ENCODE measurements around the gene IMMT.

The IMMT gene

DNA sequence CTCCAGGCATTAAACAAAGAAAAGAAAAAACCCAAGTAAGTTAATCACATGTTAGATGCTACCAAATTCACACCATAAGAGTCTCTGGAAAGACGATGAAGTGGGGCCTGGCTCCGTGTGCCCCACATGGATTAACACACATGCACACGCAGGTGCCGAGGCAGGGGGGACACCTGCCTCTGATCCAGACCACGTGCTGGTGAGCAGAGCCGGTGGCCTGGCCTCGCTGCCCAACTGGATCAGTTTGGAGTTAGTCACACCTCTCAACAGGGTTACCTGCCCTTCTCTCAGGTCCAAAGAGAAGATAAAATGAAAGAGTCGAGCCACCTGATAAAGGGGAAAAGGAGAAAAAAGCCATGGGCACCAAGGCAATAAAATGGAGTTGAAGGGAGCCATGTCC, 44.5 kb upstream of the IMMT start:
- Histone ChIP-seq H3K36me3 (no peaks in the 10 kb centered on the region), H3K4me3 (ENCODE audit: low read depth, low read length) (no peak overlapping the region), H3K9me3 (no peaks in the 10 kb centered on the region), H3K27me3 (no peaks in the 10 kb centered on the region), H3K4me1 (no peaks in the 10 kb centered on the region)
- TF ChIP-seq, protein P1, sequence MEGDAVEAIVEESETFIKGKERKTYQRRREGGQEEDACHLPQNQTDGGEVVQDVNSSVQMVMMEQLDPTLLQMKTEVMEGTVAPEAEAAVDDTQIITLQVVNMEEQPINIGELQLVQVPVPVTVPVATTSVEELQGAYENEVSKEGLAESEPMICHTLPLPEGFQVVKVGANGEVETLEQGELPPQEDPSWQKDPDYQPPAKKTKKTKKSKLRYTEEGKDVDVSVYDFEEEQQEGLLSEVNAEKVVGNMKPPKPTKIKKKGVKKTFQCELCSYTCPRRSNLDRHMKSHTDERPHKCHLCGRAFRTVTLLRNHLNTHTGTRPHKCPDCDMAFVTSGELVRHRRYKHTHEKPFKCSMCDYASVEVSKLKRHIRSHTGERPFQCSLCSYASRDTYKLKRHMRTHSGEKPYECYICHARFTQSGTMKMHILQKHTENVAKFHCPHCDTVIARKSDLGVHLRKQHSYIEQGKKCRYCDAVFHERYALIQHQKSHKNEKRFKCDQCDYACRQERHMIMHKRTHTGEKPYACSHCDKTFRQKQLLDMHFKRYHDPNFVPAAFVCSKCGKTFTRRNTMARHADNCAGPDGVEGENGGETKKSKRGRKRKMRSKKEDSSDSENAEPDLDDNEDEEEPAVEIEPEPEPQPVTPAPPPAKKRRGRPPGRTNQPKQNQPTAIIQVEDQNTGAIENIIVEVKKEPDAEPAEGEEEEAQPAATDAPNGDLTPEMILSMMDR (IDR thresholded peaks at IDR 0.05; ENCODE audit: low read depth, low read length): no peak
- no peak for DNase-seq

DNA sequence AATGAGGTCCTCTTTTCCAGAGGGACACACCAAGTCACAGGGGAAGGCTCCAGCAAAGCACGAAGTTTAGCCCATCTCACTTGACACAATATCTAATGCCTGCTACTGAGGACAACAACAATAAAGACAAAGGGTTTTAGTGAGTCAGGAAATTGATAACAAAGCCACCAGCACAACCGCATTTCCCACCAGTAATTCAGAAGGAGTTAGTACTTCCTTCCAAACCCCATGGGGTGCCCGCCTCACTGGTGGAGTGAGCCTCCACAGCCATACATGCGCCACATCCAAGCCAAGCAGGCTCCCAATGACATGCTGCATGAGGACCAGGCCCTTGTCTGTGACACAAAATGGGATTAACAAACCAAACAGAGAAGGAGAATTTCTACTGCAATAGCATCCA, 44.1 kb upstream of the IMMT start:
- Histone ChIP-seq H3K4me1 (no peaks in the 10 kb centered on the region), H3K9me3 (no peaks in the 10 kb centered on the region), H3K27me3 (no peaks in the 10 kb centered on the region), H3K36me3 (no peaks in the 10 kb centered on the region), H3K4me3 (ENCODE audit: low read depth, low read length) (no peak overlapping the region)
- TF ChIP-seq, protein P1 (IDR thresholded peaks at IDR 0.05; ENCODE audit: low read depth, low read length): no peak
- no peak for DNase-seq

DNA sequence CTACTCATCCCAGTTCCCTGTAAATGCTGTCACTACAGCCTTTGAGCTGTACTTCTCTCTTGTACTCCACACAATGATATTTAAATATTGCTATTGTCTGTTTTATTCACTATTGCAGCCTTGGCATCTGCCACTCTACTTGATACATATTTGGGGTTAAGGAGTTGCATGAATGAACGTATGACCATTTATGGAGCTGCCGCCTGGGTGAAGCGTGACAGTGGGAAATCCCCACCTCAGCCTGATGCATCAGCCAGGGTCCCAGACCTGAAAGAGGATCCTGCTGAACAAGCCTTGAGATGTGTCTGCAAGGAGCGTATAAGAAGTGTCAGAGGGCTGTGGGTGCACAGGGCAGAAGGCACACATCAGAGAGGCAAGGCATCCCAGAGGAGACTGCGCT, 43.1 kb upstream of the IMMT start:
- no peaks in the 10 kb centered on the region for H3K27me3 ChIP-seq
- H3K4me1 ChIP-seq: no peaks in the 10 kb centered on the region
- no peaks in the 10 kb centered on the region for H3K9me3 ChIP-seq
- no peak for DNase-seq
- H3K36me3 ChIP-seq: no peaks in the 10 kb centered on the region
- no peak overlapping the region for H3K4me3 ChIP-seq (ENCODE audit: low read depth, low read length)
- TF ChIP-seq, protein P1 (IDR thresholded peaks at IDR 0.05; ENCODE audit: low read depth, low read length): no peak

DNA sequence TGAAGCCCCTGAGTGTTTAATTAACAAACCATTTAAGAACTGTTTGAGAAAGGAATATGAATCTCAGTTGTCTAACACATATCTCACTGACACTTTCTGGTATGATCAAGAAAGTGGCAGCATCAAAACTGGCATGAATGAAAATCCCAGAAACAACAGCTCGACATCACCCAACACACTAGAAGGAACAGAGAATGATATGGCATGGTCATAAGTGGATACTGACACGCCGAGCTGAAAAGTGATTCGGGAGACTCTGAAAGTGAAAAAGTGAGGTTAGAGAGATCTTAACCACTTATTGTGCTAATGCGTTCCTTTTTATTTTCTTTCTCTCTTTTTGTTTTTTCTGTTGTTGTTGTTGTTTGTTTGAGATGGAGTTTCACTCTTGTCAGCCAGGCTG, 41.9 kb upstream of the IMMT start:
- Histone ChIP-seq H3K4me1 (no peaks in the 10 kb centered on the region), H3K27me3 (no peaks in the 10 kb centered on the region)
- no peak for DNase-seq

DNA sequence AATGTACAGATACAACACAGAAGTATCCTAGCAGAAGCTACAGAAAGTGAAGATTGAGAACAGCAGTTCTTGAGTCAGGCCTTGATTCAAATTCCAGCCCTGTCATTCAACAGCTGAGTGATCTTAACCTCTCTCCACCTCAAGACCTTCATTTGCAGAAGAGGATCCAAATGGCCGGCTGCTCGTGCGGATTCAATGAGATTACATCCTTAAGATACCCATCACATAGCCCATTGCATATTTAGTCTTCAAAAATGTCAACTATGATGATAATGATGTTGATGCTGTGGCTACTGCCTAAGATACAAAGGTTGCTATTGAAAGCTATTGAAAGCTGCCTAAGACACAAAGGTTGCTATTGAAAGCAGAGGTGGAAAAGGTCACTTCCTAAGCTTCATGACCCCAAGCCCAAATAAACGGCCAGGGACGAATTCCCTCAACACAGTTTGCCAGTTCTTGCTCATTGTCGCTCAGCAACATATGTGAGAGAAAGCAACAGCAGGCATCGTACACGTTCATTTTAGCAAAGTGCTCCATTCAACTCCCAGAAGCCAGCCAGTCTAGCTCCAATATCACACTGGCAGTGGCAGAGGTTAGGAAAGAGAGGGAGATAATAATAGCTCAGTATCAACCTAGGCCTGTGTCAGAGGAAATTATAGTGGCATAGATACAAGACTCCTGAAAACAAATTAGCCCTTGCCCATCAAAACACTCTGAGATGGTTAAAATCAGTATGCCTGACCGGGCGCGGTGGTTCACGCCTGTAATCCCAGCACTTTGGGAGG, 40.1 kb upstream of the IMMT start:
- Histone ChIP-seq H3K9me3 (no peaks in the 10 kb centered on the region), H3K36me3 (no peaks in the 10 kb centered on the region), H3K4me3 (ENCODE audit: low read depth, low read length) (no peak overlapping the region), H3K27me3 (no peaks in the 10 kb centered on the region), H3K4me1 (no peaks in the 10 kb centered on the region)
- DNase-seq: no peak
- TF ChIP-seq, protein P1 (IDR thresholded peaks at IDR 0.05; ENCODE audit: low read depth, low read length): no peak

More for the DNA sequence above, 41.9 kb upstream of the IMMT start:
- H3K36me3 ChIP-seq: no peaks in the 10 kb centered on the region
- TF ChIP-seq, protein P1 (IDR thresholded peaks at IDR 0.05; ENCODE audit: low read depth, low read length): no peak
- H3K4me3 ChIP-seq (ENCODE audit: low read depth, low read length): no peak overlapping the region
- H3K9me3 ChIP-seq: no peaks in the 10 kb centered on the region

DNA sequence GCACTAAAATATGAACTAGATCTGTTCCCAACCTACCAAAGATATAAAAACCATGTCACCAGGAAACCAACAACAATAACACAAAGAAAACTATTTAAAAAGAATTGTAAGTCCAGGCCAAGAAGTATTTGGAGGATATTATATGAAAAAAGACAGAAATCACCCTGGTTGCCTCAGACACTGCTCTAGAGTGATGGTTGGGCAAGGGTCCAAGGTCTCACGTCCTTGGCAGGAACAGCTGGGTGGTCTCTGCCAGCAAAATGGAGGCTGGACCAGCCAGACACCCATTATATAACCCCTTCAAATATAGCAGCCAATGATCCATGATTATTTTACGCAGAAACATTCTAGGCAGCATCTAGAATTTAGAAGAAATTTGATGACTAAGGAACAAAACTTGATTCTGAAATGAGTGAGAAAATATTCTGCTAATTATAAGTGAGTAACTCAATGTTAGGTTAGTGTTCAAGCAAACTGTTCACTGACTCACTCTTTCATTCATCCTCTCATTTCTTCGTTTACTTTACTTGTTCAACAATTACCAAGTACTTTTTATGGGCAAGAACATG, 39.4 kb upstream of the IMMT start:
- Histone ChIP-seq H3K27me3 (no peaks in the 10 kb centered on the region), H3K4me1 (no peaks in the 10 kb centered on the region), H3K4me3 (ENCODE audit: low read depth, low read length) (no peak overlapping the region), H3K9me3 (no peaks in the 10 kb centered on the region), H3K36me3 (no peaks in the 10 kb centered on the region)
- TF ChIP-seq, protein P1 (IDR thresholded peaks at IDR 0.05; ENCODE audit: low read depth, low read length): no peak
- DNase-seq: no peak

Data from BE2C (cell line).